GM19239 (cell line): ENCODE results near the gene PAPOLA.
A peak's percentile ranks its signal among the peaks of the same experiment; 100 is the strongest.
"Not testable (repeated sequence)": the region's sequence is repeated elsewhere in the genome, so short reads cannot be mapped to it uniquely, and the experiment has no call there.

Experiments used
- DNase-seq: peaks from one replicate; pipeline ENCODE4 v3.0.0; 2011; ENCODE audit warnings: low spot score; ENCODE audit not compliant: insufficient read length
- FAIRE-seq: peaks from 2 replicates; lab custom pipeline; 2011; peaks lifted over from hg19 to GRCh38; lab: Jason Lieb, UNC

The PAPOLA gene

GRCh38 chr14:96501217-96501739, 904 bp upstream of the PAPOLA start:
- FAIRE-seq (peak; percentile 63), DNase-seq (no peak)

- no peak for FAIRE-seq
These were observed 581 bp downstream of the PAPOLA start for GRCh38 chr14:96502621-96503305.

GRCh38 chr14:96503306-96503679, 1.1 kb downstream of the PAPOLA start:
- no peak for DNase-seq
- FAIRE-seq: no peak

More at GRCh38 chr14:96502621-96503305, 581 bp downstream of the PAPOLA start:
- DNase-seq: peak; percentile 25

GRCh38 chr14:96504353-96504752, 2.2 kb downstream of the PAPOLA start:
- FAIRE-seq: not testable (repeated sequence)

GRCh38 chr14:96507723-96508122, 5.5 kb downstream of the PAPOLA start:
- DNase-seq (no peak), FAIRE-seq (no peak)

More at GRCh38 chr14:96504353-96504752, 2.2 kb downstream of the PAPOLA start:
- not testable (repeated sequence) for DNase-seq

GRCh38 chr14:96508900-96509299, 6.7 kb downstream of the PAPOLA start:
- no peak for DNase-seq
- no peak for FAIRE-seq

GRCh38 chr14:96509457-96510090, 7.4 kb downstream of the PAPOLA start:
- no peak for DNase-seq
- FAIRE-seq: no peak

GRCh38 chr14:96511146-96511545, 9.0 kb downstream of the PAPOLA start:
- DNase-seq (no peak), FAIRE-seq (no peak)

- no peak for DNase-seq
- FAIRE-seq: peak; percentile 71
These were observed 9.5 kb downstream of the PAPOLA start for GRCh38 chr14:96511667-96512066.

GRCh38 chr14:96512122-96512521, 9.9 kb downstream of the PAPOLA start:
- DNase-seq (no peak), FAIRE-seq (no peak)

GRCh38 chr14:96512602-96513397, 10.6 kb downstream of the PAPOLA start:
- FAIRE-seq (no peak), DNase-seq (no peak)

- FAIRE-seq: peak; percentile 90
- no peak for DNase-seq
These were observed 12.5 kb downstream of the PAPOLA start for GRCh38 chr14:96514694-96515093.

GRCh38 chr14:96515731-96516130, 13.5 kb downstream of the PAPOLA start:
- DNase-seq: no peak
- peak; percentile 23 for FAIRE-seq

GRCh38 chr14:96516351-96516750, 14.2 kb downstream of the PAPOLA start:
- peak; percentile 33 for FAIRE-seq
- no peak for DNase-seq

- FAIRE-seq: no peak
- no peak for DNase-seq
These were observed 17.8 kb downstream of the PAPOLA start for GRCh38 chr14:96519970-96520369.

- no peak for FAIRE-seq
- DNase-seq: no peak
These were observed 23.3 kb downstream of the PAPOLA start for GRCh38 chr14:96525452-96525851.

- no peak for FAIRE-seq
- no peak for DNase-seq
These were observed 30.4 kb downstream of the PAPOLA start for GRCh38 chr14:96532632-96533031.

GRCh38 chr14:96536807-96537206, 34.6 kb downstream of the PAPOLA start:
- DNase-seq (no peak), FAIRE-seq (no peak)

GRCh38 chr14:96538097-96538989, 36.2 kb downstream of the PAPOLA start:
- FAIRE-seq: no peak
- no peak for DNase-seq

GRCh38 chr14:96538990-96539317, 36.8 kb downstream of the PAPOLA start:
- DNase-seq (no peak), FAIRE-seq (peak; percentile 52)
